DOHH2 (cell line): ENCODE measurements around the gene ZMIZ1.

Experiments
- CTCF ChIP-seq: fragments of 200-600 bp; sonication (generic); IDR thresholded peaks from one replicate; pipeline ENCODE4 v1.5.1; 2014; ENCODE audit warnings: antibody characterized with exemption, mild to moderate bottlenecking, low read depth, low read length; ENCODE audit not compliant: poor library complexity, severe bottlenecking
- EZH2phosphoT487 ChIP-seq: fragments of 200-600 bp; sonication (generic); IDR thresholded peaks from 2 replicates; pipeline ENCODE4 v1.6.1; 2017; ENCODE audit warnings: borderline replicate concordance, mild to moderate bottlenecking, antibody characterized with exemption, low read length, moderate library complexity, mixed read lengths

DNA sequence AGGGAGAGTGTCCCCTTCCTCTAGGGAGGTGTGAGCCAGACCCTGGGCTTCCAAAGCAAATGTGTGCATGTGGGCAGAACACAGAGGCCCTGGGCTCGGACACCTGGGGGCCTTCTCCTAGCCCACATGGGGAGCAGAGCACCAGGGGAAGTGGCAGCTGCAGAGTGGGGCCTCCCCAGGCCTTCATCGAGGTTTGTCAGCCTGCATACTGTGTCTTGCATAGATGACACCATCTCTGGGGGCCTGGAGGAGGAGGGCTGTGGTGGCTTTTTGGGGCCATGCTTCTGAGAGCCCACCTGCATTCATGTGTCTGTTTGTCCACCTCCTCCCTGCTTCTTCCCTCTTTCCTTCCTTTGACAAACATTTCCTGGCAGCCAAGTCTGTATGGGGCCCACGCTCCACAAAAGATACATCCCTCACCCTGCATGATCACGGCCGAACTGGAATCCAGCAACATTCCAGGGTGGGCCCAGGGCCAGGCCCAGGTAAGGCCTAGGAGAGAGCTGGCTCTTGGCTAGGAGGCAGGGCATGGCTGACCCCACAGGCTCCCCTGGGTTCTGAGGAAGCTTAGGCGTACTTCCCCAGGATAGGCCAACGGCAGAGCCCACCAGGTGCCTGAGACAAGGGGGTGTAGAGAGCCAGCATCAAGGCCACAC lies 79.2 kb downstream of the ZMIZ1 start:
- TF ChIP-seq CTCF (no peak), EZH2phosphoT487 (no peak)
